GM23338 (cell line): ENCODE results near the gene ZFP36L1. TPM values are rescaled to one million over a fixed set of nuclear protein-coding genes. Genes with fewer than 3 reads are reported as not detected.

Experiments used
- ATAC-seq: fragments of 200-7000 bp; cut with Tn5 transposase; 3 replicates; pipeline ENCODE4 v1.9.1; 2020
- DNase-seq: peaks from one replicate; pipeline ENCODE4 v3.0.0-alpha.2; 2015; ENCODE audit warnings: low spot score
- H2AFZ ChIP-seq: fragments of 200-600 bp; sonication (generic); 2 replicates; pipeline ENCODE4 v1.8.0; 2016; ENCODE audit warnings: antibody characterized with exemption, mild to moderate bottlenecking, moderate library complexity
- H3F3A ChIP-seq: fragments of 200-600 bp; sonication (generic); replicated peaks from 2 replicates; pipeline ENCODE4 v1.8.0; 2017; ENCODE audit warnings: antibody characterized with exemption, mixed run types, low read depth
- H3K27ac ChIP-seq: fragments of 200-600 bp; sonication (generic); 2 replicates; pipeline ENCODE4 v1.6.1; 2016; ENCODE audit warnings: low read depth
- H3K27me3 ChIP-seq: fragments of 200-600 bp; sonication (generic); 2 replicates; pipeline ENCODE4 v1.8.0; 2016; ENCODE audit warnings: mild to moderate bottlenecking, mixed run types, moderate library complexity; ENCODE audit not compliant: insufficient read depth
- H3K36me3 ChIP-seq: fragments of 200-600 bp; sonication (generic); 2 replicates; pipeline ENCODE4 v1.8.0; 2016; ENCODE audit warnings: mild to moderate bottlenecking; ENCODE audit not compliant: insufficient read depth
- H3K4me1 ChIP-seq: fragments of 200-600 bp; sonication (generic); 2 replicates; pipeline ENCODE4 v1.8.0; 2016; ENCODE audit warnings: mild to moderate bottlenecking, moderate library complexity; ENCODE audit not compliant: insufficient read depth
- H3K4me2 ChIP-seq: fragments of 200-600 bp; sonication (generic); 2 replicates; pipeline ENCODE4 v1.7.1; 2017; ENCODE audit warnings: mixed run types
- H3K4me3 ChIP-seq: fragments of 200-600 bp; sonication (generic); 2 replicates; pipeline ENCODE4 v1.6.1; 2016; ENCODE audit warnings: mixed run types
- H3K79me2 ChIP-seq: fragments of 200-600 bp; sonication (generic); replicated peaks from 2 replicates; pipeline ENCODE4 v1.8.0; 2017; ENCODE audit warnings: mild to moderate bottlenecking; ENCODE audit not compliant: insufficient read depth
- H3K9me2 ChIP-seq: fragments of 200-600 bp; sonication (generic); 2 replicates; pipeline ENCODE4 v1.8.0; 2017; ENCODE audit not compliant: insufficient read depth
- H4K20me1 ChIP-seq: fragments of 200-600 bp; sonication (generic); replicated peaks from 2 replicates; pipeline ENCODE4 v1.8.0; 2017; ENCODE audit warnings: mild to moderate bottlenecking; ENCODE audit not compliant: insufficient read depth
- H3K27ac Mint-ChIP-seq: 2 replicates; pipeline ENCODE4 v1.8.0; 2020; ENCODE audit warnings: inconsistent platforms, mild to moderate bottlenecking, moderate library complexity, mixed read lengths
- H3K27me3 Mint-ChIP-seq: 3 replicates; pipeline ENCODE4 v1.8.0; 2022; ENCODE audit warnings: low read depth, mild to moderate bottlenecking, moderate library complexity, mixed read lengths, inconsistent platforms; ENCODE audit not compliant: insufficient read depth, poor library complexity
- H3K36me3 Mint-ChIP-seq: 3 replicates; pipeline ENCODE4 v1.8.0; 2021; ENCODE audit warnings: low read depth, mild to moderate bottlenecking, inconsistent platforms, moderate library complexity, mixed read lengths
- H3K4me1 Mint-ChIP-seq: 3 replicates; pipeline ENCODE4 v1.8.0; 2020; ENCODE audit warnings: mild to moderate bottlenecking, inconsistent platforms, mixed read lengths
- H3K4me3 Mint-ChIP-seq: 3 replicates; pipeline ENCODE4 v1.8.0; 2021; ENCODE audit warnings: moderate library complexity, mild to moderate bottlenecking, inconsistent platforms, mixed read lengths
- H3K9me3 Mint-ChIP-seq: 3 replicates; pipeline ENCODE4 v1.8.0; 2020; ENCODE audit warnings: moderate library complexity, mild to moderate bottlenecking, inconsistent platforms, mixed read lengths
- CREB1 ChIP-seq: fragments of 250-450 bp; sonication (Bioruptor Pico); IDR thresholded peaks from 2 replicates; pipeline ENCODE4 v1.5.0; 2020; ENCODE audit warnings: low read depth, mild to moderate bottlenecking, moderate library complexity
- CTCF ChIP-seq, 2 experiments: fragments of 200-600 bp in 1 of 2; sonication (generic) in 1 of 2; conservative IDR thresholded peaks; 2 replicates each; pipeline versions ENCODE4 v1.5.1 to v1.6.1; 2016 to 2017; ENCODE audit warnings: antibody characterized with exemption in 2 of 2, low read depth in 2 of 2, mild to moderate bottlenecking in 2 of 2, moderate library complexity in 1 of 2
- ETS1 ChIP-seq: IDR thresholded peaks from 2 replicates; pipeline ENCODE4 v1.6.1; 2016; ENCODE audit warnings: antibody characterized with exemption
- EZH2 ChIP-seq: fragments of 200-600 bp; sonication (generic); IDR thresholded peaks from one replicate; pipeline ENCODE4 v1.8.0; 2017; ENCODE audit warnings: antibody characterized with exemption, mild to moderate bottlenecking, low read depth; ENCODE audit not compliant: unreplicated experiment
- EZH2phosphoT487 ChIP-seq: fragments of 200-600 bp; sonication (generic); IDR thresholded peaks from one replicate; pipeline ENCODE4 v1.8.1; 2018; ENCODE audit warnings: antibody characterized with exemption; ENCODE audit not compliant: unreplicated experiment
- JUNB ChIP-seq: IDR thresholded peaks from one replicate; pipeline ENCODE4 v1.6.1; 2016; ENCODE audit warnings: antibody characterized with exemption; ENCODE audit not compliant: unreplicated experiment
- NANOG ChIP-seq: IDR thresholded peaks from 2 replicates; pipeline ENCODE4 v1.6.1; 2016; ENCODE audit warnings: antibody characterized with exemption, borderline replicate concordance
- POLR2AphosphoS5 ChIP-seq: IDR thresholded peaks from 2 replicates; pipeline ENCODE4 v1.6.1; 2016; ENCODE audit warnings: antibody characterized with exemption, low read depth
- STAT1 ChIP-seq: IDR thresholded peaks from one replicate; pipeline ENCODE4 v1.6.1; 2016; ENCODE audit warnings: antibody characterized with exemption; ENCODE audit not compliant: unreplicated experiment
- ZNF114 ChIP-seq: fragments of 250-450 bp; sonication (Bioruptor Pico); IDR thresholded peaks from 2 replicates; pipeline ENCODE4 v1.5.0; 2020; ENCODE audit warnings: mild to moderate bottlenecking, moderate library complexity
- ZNF331 ChIP-seq: fragments of 250-450 bp; sonication (Bioruptor Pico); IDR thresholded peaks from 2 replicates; pipeline ENCODE4 v1.5.0; 2020; ENCODE audit warnings: low read depth, mild to moderate bottlenecking, moderate library complexity
- ZNF462 ChIP-seq: fragments of 250-450 bp; sonication (Bioruptor Pico); IDR thresholded peaks from 2 replicates; pipeline ENCODE4 v1.5.0; 2020; ENCODE audit warnings: mild to moderate bottlenecking, moderate library complexity
- polyA plus RNA-seq: library from polyadenylated mRNA; unstranded; fragments of >200 nt; fragmentation: Nextera tagmentation; extraction: Ambion mirVana; gene quantifications from 2 replicates; pipeline ENCODE4 v1.2.1, GENCODE V29; 2016
- total RNA-seq: library from RNA; depleted of rRNA; stranded (reverse); fragments of >200 nt; shearing (Covaris generic); gene quantifications from 2 replicates; pipeline ENCODE4 v1.2.3, GENCODE V29; 2014
- TF ChIP-seq, protein P1 (sequence below): IDR thresholded peaks from one replicate; pipeline ENCODE4 v1.6.1; 2018; ENCODE audit warnings: antibody characterized with exemption; ENCODE audit not compliant: unreplicated experiment

Gene ZFP36L1
- total and polyA plus RNA-seq, 2 experiments from 2014 or later = 148 to 382 TPM

DNA sequence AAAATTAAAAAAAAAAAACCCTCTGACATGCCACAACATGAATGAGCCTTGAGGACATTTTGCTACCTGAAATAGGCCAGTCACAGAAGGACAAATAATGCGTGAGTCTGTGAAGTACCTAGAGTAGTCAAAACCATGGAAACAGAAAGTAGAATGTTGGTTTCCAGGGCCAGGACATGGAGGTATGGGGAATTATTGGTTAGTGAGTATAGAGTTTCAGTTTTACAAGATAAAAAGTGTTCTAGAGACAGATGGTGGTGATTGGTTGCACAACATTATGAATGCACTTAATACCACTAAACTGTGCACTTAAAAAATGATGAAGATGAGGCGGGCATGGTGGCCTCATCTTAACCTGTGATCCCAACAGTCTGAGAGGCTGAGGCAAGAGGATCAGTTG lies 47.6 kb upstream of the ZFP36L1 start:
- H3K4me3 ChIP-seq = no peak overlapping the region
- no peaks in the 10 kb centered on the region for H3F3A ChIP-seq
- H3K9me2 ChIP-seq = no peaks in the 10 kb centered on the region
- Mint-ChIP-seq H3K36me3 (peaks cover 12% of the 10 kb centered on the region; the same call in 2 of the 3 replicates), H3K27ac (no peak overlapping the region), H3K27me3 (peaks cover 8% of the 10 kb centered on the region), H3K4me3 (no peak overlapping the region), H3K9me3 (peaks cover 33% of the 10 kb centered on the region), H3K4me1 (peaks cover 8% of the 10 kb centered on the region; the same call in 2 of the 3 replicates)
- H2AFZ ChIP-seq = no peak overlapping the region
- H3K27ac ChIP-seq = no peak overlapping the region
- H3K27me3 ChIP-seq = no peaks in the 10 kb centered on the region
- no peaks in the 10 kb centered on the region for H3K4me1 ChIP-seq
- TF ChIP-seq NANOG (no peak), EZH2 (no peak), POLR2AphosphoS5 (no peak), ZNF331 (CRISPR knock-in tag) (no peak), JUNB (no peak), STAT1 (no peak), ETS1 (no peak), EZH2phosphoT487 (no peak), CREB1 (CRISPR knock-in tag) (no peak), ZNF462 (CRISPR knock-in tag) (no peak), CTCF (conservative IDR thresholded peaks at IDR 0.05; ENCODE audit: low read depth in 2 of 2) (no peak), ZNF114 (CRISPR knock-in tag) (no peak)
- TF ChIP-seq, protein P1, sequence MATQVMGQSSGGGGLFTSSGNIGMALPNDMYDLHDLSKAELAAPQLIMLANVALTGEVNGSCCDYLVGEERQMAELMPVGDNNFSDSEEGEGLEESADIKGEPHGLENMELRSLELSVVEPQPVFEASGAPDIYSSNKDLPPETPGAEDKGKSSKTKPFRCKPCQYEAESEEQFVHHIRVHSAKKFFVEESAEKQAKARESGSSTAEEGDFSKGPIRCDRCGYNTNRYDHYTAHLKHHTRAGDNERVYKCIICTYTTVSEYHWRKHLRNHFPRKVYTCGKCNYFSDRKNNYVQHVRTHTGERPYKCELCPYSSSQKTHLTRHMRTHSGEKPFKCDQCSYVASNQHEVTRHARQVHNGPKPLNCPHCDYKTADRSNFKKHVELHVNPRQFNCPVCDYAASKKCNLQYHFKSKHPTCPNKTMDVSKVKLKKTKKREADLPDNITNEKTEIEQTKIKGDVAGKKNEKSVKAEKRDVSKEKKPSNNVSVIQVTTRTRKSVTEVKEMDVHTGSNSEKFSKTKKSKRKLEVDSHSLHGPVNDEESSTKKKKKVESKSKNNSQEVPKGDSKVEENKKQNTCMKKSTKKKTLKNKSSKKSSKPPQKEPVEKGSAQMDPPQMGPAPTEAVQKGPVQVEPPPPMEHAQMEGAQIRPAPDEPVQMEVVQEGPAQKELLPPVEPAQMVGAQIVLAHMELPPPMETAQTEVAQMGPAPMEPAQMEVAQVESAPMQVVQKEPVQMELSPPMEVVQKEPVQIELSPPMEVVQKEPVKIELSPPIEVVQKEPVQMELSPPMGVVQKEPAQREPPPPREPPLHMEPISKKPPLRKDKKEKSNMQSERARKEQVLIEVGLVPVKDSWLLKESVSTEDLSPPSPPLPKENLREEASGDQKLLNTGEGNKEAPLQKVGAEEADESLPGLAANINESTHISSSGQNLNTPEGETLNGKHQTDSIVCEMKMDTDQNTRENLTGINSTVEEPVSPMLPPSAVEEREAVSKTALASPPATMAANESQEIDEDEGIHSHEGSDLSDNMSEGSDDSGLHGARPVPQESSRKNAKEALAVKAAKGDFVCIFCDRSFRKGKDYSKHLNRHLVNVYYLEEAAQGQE = no peak
- H3K36me3 ChIP-seq = no peaks in the 10 kb centered on the region
- H4K20me1 ChIP-seq = no peaks in the 10 kb centered on the region
- H3K79me2 ChIP-seq = no peaks in the 10 kb centered on the region
- ATAC-seq (no peak), DNase-seq (no peak)
- H3K4me2 ChIP-seq = no peak overlapping the region
